Activated naive CD4-positive, alpha-beta T cell treated with anti-CD3 and anti-CD28 coated beads for 36 hours (primary cell): ENCODE results near the gene EPB41L4B. TPM values are rescaled to one million over a fixed set of nuclear protein-coding genes. Genes with fewer than 3 reads are reported as not detected.

Source experiments
- CTCF ChIA-PET: fragments of 350-600 bp; sonication (Branson Sonifier 250); formaldehyde crosslinking; loops from one replicate; lab custom pipeline; 2021; ENCODE audit warnings: antibody characterized with exemption; lab: Charles Lee
- DNase-seq: peaks from one replicate; pipeline ENCODE4 v3.0.0-alpha.2; 2020
- H3K27ac Mint-ChIP-seq: one replicate; pipeline ENCODE4 v1.8.0; 2021; ENCODE audit warnings: mild to moderate bottlenecking, mixed read lengths
- H3K27me3 Mint-ChIP-seq: one replicate; pipeline ENCODE4 v1.8.0; 2021; ENCODE audit warnings: low read depth, mixed read lengths
- H3K36me3 Mint-ChIP-seq: one replicate; pipeline ENCODE4 v1.8.0; 2021; ENCODE audit warnings: low read depth, mixed read lengths
- H3K4me1 Mint-ChIP-seq: one replicate; pipeline ENCODE4 v1.8.0; 2021; ENCODE audit warnings: low read depth, mixed read lengths
- H3K4me3 Mint-ChIP-seq: one replicate; pipeline ENCODE4 v1.8.0; 2021; ENCODE audit warnings: mild to moderate bottlenecking, moderate library complexity, mixed read lengths
- H3K9me3 Mint-ChIP-seq: one replicate; pipeline ENCODE4 v1.8.0; 2021; ENCODE audit warnings: mixed read lengths
- intact Hi-C: fragments of 100-400 bp; cut with micrococcal nuclease; formaldehyde crosslinking; loops from one replicate; pipeline ENCODE4 v1.15.1; 2023
- total RNA-seq, 2 experiments: library from RNA; stranded (reverse); gene quantifications; one replicate each; pipeline ENCODE4 v1.2.3, GENCODE V29; 2021

Gene EPB41L4B
- total RNA-seq, 2 experiments from 2014 or later: 0.24 to 0.25 TPM

- Mint-ChIP-seq H3K4me3 (no peak overlapping the region), H3K4me1 (no peaks in the 10 kb centered on the region), H3K27me3 (no peaks in the 10 kb centered on the region), H3K9me3 (no peaks in the 10 kb centered on the region), H3K27ac (no peak overlapping the region), H3K36me3 (no peaks in the 10 kb centered on the region)
- DNase-seq: no peak
- intact Hi-C loops: no loop called here
- CTCF ChIA-PET: no interaction called here
Observed at GRCh38 chr9:109255394-109255793, 65.5 kb downstream of the EPB41L4B start.

- no peak for DNase-seq
- CTCF ChIA-PET: no interaction called here
- H3K9me3 Mint-ChIP-seq: no peaks in the 10 kb centered on the region
- H3K27me3 Mint-ChIP-seq: no peaks in the 10 kb centered on the region
- intact Hi-C loops: no loop called here
- no peak overlapping the region for H3K27ac Mint-ChIP-seq
- no peaks in the 10 kb centered on the region for H3K4me1 Mint-ChIP-seq
- no peaks in the 10 kb centered on the region for H3K36me3 Mint-ChIP-seq
- H3K4me3 Mint-ChIP-seq: no peak overlapping the region
Observed at GRCh38 chr9:109254317-109254716, 66.5 kb downstream of the EPB41L4B start.

- H3K27ac Mint-ChIP-seq: no peak overlapping the region
- intact Hi-C loops: no loop called here
- H3K36me3 Mint-ChIP-seq: no peaks in the 10 kb centered on the region
- no peaks in the 10 kb centered on the region for H3K27me3 Mint-ChIP-seq
- H3K4me1 Mint-ChIP-seq: no peaks in the 10 kb centered on the region
- H3K4me3 Mint-ChIP-seq: no peak overlapping the region
- no peak for DNase-seq
- H3K9me3 Mint-ChIP-seq: no peaks in the 10 kb centered on the region
- CTCF ChIA-PET: no interaction called here
Observed at GRCh38 chr9:109253637-109254284, 67.1 kb downstream of the EPB41L4B start.

GRCh38 chr9:109253241-109253636 is 67.6 kb downstream of the EPB41L4B start:
- no peak overlapping the region for H3K4me3 Mint-ChIP-seq
- CTCF ChIA-PET: no interaction called here
- no peaks in the 10 kb centered on the region for H3K4me1 Mint-ChIP-seq
- no peak overlapping the region for H3K27ac Mint-ChIP-seq
- H3K27me3 Mint-ChIP-seq: no peaks in the 10 kb centered on the region
- H3K36me3 Mint-ChIP-seq: no peaks in the 10 kb centered on the region
- intact Hi-C loops: no loop called here
- H3K9me3 Mint-ChIP-seq: no peaks in the 10 kb centered on the region
- no peak for DNase-seq

GRCh38 chr9:109252291-109252690 is 68.6 kb downstream of the EPB41L4B start:
- no peaks in the 10 kb centered on the region for H3K4me1 Mint-ChIP-seq
- no peak overlapping the region for H3K4me3 Mint-ChIP-seq
- CTCF ChIA-PET: no interaction called here
- intact Hi-C loops: no loop called here
- DNase-seq: no peak
- no peaks in the 10 kb centered on the region for H3K9me3 Mint-ChIP-seq
- H3K27ac Mint-ChIP-seq: no peak overlapping the region
- H3K27me3 Mint-ChIP-seq: no peaks in the 10 kb centered on the region
- no peaks in the 10 kb centered on the region for H3K36me3 Mint-ChIP-seq

- Mint-ChIP-seq H3K27me3 (no peaks in the 10 kb centered on the region), H3K4me1 (no peaks in the 10 kb centered on the region), H3K9me3 (no peaks in the 10 kb centered on the region), H3K4me3 (no peak overlapping the region), H3K27ac (no peak overlapping the region), H3K36me3 (no peaks in the 10 kb centered on the region)
- CTCF ChIA-PET: no interaction called here
- intact Hi-C loops: no loop called here
- DNase-seq: no peak
Observed at GRCh38 chr9:109251776-109252106, 69.1 kb downstream of the EPB41L4B start.

- Mint-ChIP-seq H3K27ac (no peak overlapping the region), H3K4me3 (no peak overlapping the region), H3K4me1 (no peaks in the 10 kb centered on the region), H3K9me3 (no peaks in the 10 kb centered on the region), H3K36me3 (no peaks in the 10 kb centered on the region), H3K27me3 (no peaks in the 10 kb centered on the region)
- intact Hi-C loops: no loop called here
- no peak for DNase-seq
- CTCF ChIA-PET: no interaction called here
Observed at GRCh38 chr9:109251080-109251775, 69.6 kb downstream of the EPB41L4B start.

- no peaks in the 10 kb centered on the region for H3K4me1 Mint-ChIP-seq
- CTCF ChIA-PET: no interaction called here
- intact Hi-C loops: no loop called here
- DNase-seq: no peak
- peaks cover 2% of the 10 kb centered on the region for H3K27me3 Mint-ChIP-seq
- H3K36me3 Mint-ChIP-seq: no peaks in the 10 kb centered on the region
- no peak overlapping the region for H3K4me3 Mint-ChIP-seq
- no peak overlapping the region for H3K27ac Mint-ChIP-seq
- H3K9me3 Mint-ChIP-seq: no peaks in the 10 kb centered on the region
Observed at GRCh38 chr9:109250771-109251079, 70.1 kb downstream of the EPB41L4B start.

- Mint-ChIP-seq H3K36me3 (no peaks in the 10 kb centered on the region), H3K27ac (no peak overlapping the region), H3K4me1 (no peaks in the 10 kb centered on the region), H3K27me3 (peaks cover 2% of the 10 kb centered on the region), H3K4me3 (no peak overlapping the region), H3K9me3 (no peaks in the 10 kb centered on the region)
- no peak for DNase-seq
- CTCF ChIA-PET: no interaction called here
- intact Hi-C loops: no loop called here
Observed at GRCh38 chr9:109250311-109250741, 70.5 kb downstream of the EPB41L4B start.

GRCh38 chr9:109249615-109250014 is 71.2 kb downstream of the EPB41L4B start:
- Mint-ChIP-seq H3K27me3 (peaks cover 7% of the 10 kb centered on the region), H3K36me3 (no peaks in the 10 kb centered on the region), H3K27ac (no peak overlapping the region), H3K4me1 (no peaks in the 10 kb centered on the region), H3K9me3 (no peaks in the 10 kb centered on the region), H3K4me3 (no peak overlapping the region)
- DNase-seq: no peak
- intact Hi-C loops: loop anchor here (10.0 kb wide), 1 partner anchor 275 kb away; no protein-coding TSS in a partner anchor
- CTCF ChIA-PET: interaction anchor here (1.0 kb wide), 1 partner anchor 220 kb away, joined by 4 read pairs; no protein-coding TSS in a partner anchor

GRCh38 chr9:109248133-109248581 is 72.7 kb downstream of the EPB41L4B start:
- Mint-ChIP-seq H3K4me3 (no peak overlapping the region), H3K27me3 (peaks cover 14% of the 10 kb centered on the region), H3K27ac (no peak overlapping the region), H3K36me3 (no peaks in the 10 kb centered on the region), H3K4me1 (no peaks in the 10 kb centered on the region), H3K9me3 (no peaks in the 10 kb centered on the region)
- DNase-seq: no peak
- intact Hi-C loops: loop anchor here (10.0 kb wide), 1 partner anchor 277 kb away; no protein-coding TSS in a partner anchor
- CTCF ChIA-PET: interaction anchor here (0.6 to 1.2 kb wide), 3 partner anchors 48 to 70 kb away, joined by 3 read pairs; no protein-coding TSS in a partner anchor

- no peaks in the 10 kb centered on the region for H3K9me3 Mint-ChIP-seq
- H3K27me3 Mint-ChIP-seq: peaks cover 14% of the 10 kb centered on the region
- no peak for DNase-seq
- CTCF ChIA-PET: interaction anchor here (0.6 to 1.2 kb wide), 2 partner anchors 71 to 1240 kb away, joined by 3 read pairs; no protein-coding TSS in a partner anchor
- H3K4me1 Mint-ChIP-seq: no peaks in the 10 kb centered on the region
- intact Hi-C loops: loop anchor here (10.0 kb wide), 1 partner anchor 278 kb away; no protein-coding TSS in a partner anchor
- H3K36me3 Mint-ChIP-seq: no peaks in the 10 kb centered on the region
- H3K4me3 Mint-ChIP-seq: no peak overlapping the region
- no peak overlapping the region for H3K27ac Mint-ChIP-seq
Observed at GRCh38 chr9:109247228-109247627, 73.6 kb downstream of the EPB41L4B start.

- Mint-ChIP-seq H3K9me3 (no peaks in the 10 kb centered on the region), H3K4me1 (no peaks in the 10 kb centered on the region), H3K27ac (no peak overlapping the region), H3K27me3 (peaks cover 14% of the 10 kb centered on the region), H3K4me3 (no peak overlapping the region), H3K36me3 (no peaks in the 10 kb centered on the region)
- intact Hi-C loops: loop anchor here (10.0 kb wide), 1 partner anchor 278 kb away; no protein-coding TSS in a partner anchor
- DNase-seq: no peak
- CTCF ChIA-PET: interaction anchor here (0.6 kb wide), 2 partner anchors 223 to 1239 kb away, joined by 3 read pairs; no protein-coding TSS in a partner anchor
Observed at GRCh38 chr9:109246533-109246932, 74.3 kb downstream of the EPB41L4B start.
